SK-N-SH (cell line): ENCODE results near the gene DGCR8. TPM values are rescaled to one million over a fixed set of nuclear protein-coding genes. Genes with fewer than 3 reads are reported as not detected.

Experiments used
- CTCF ChIA-PET: fragments of 300-600, 350-600 bp; formaldehyde crosslinking; extraction: SDS; loops from one replicate; lab custom pipeline; 2021; lab: Yijun Ruan, JAX
- POLR2A ChIA-PET: fragments of 350-600 bp; sonication (Branson Sonifier 250); formaldehyde crosslinking; extraction: SDS; loops from one replicate; lab custom pipeline; 2020; ENCODE audit warnings: antibody characterized with exemption, inconsistent platforms; lab: Yijun Ruan, JAX
- DNase-seq: peaks from one replicate; pipeline ENCODE4 v3.0.0; 2012
- H2AFZ ChIP-seq: fragments of 200-600 bp; sonication (generic); 2 replicates; pipeline ENCODE4 v1.8.1; 2016; ENCODE audit warnings: antibody characterized with exemption, mild to moderate bottlenecking, low read depth
- H3F3A ChIP-seq: fragments of 200-600 bp; sonication (generic); replicated peaks from 2 replicates; pipeline ENCODE3; 2016; ENCODE audit warnings: antibody characterized with exemption, mild to moderate bottlenecking; ENCODE audit not compliant: insufficient read depth
- H3K27ac ChIP-seq, 2 experiments: fragments of 200-500 bp in 1 of 2; fragments of 200-600 bp in 1 of 2; sonication (Bioruptor generic) in 1 of 2; sonication (generic), shearing (Covaris generic) in 1 of 2; 2 replicates each; pipeline versions ENCODE4 v1.5.1 to v1.6.1; 2014 to 2016; ENCODE audit warnings: low read depth in 2 of 2, inconsistent platforms in 1 of 2, low read length in 1 of 2, mild to moderate bottlenecking in 1 of 2, mixed read lengths in 1 of 2
- H3K27me3 ChIP-seq: fragments of 200-600 bp; sonication (generic), shearing (Covaris generic); 2 replicates; pipeline ENCODE4 v1.6.1; 2016; ENCODE audit warnings: mixed run types; ENCODE audit not compliant: insufficient read depth
- H3K36me3 ChIP-seq, 2 experiments: fragments of 200-500 bp in 1 of 2; fragments of 200-600 bp in 1 of 2; sonication (Bioruptor generic) in 1 of 2; sonication (generic) in 1 of 2; replicated peaks in 1 of 2; 2 replicates each; pipeline versions ENCODE3 to v1.5.1; 2014 to 2016; ENCODE audit warnings: low read length in 1 of 2, mild to moderate bottlenecking in 1 of 2; ENCODE audit not compliant: insufficient read depth in 2 of 2, control insufficient read depth in 1 of 2
- H3K4me1 ChIP-seq, 2 experiments: fragments of 200-500 bp in 1 of 2; fragments of 200-600 bp in 1 of 2; sonication (Bioruptor generic) in 1 of 2; sonication (generic), shearing (Covaris generic) in 1 of 2; 2 replicates each; pipeline versions ENCODE4 v1.5.1 to v1.6.1; 2014 to 2016; ENCODE audit warnings: low read depth in 1 of 2, low read length in 1 of 2, mixed run types in 1 of 2; ENCODE audit not compliant: insufficient read depth in 2 of 2, control insufficient read depth in 1 of 2
- H3K4me2 ChIP-seq: fragments of 200-600 bp; sonication (generic), shearing (Covaris generic); 2 replicates; pipeline ENCODE4 v1.6.1; 2017; ENCODE audit warnings: mixed run types
- H3K4me3 ChIP-seq, 2 experiments: fragments of 200-500 bp in 1 of 2; fragments of 200-600 bp in 1 of 2; sonication (Bioruptor generic) in 1 of 2; sonication (generic), shearing (Covaris generic) in 1 of 2; 2 replicates each; pipeline versions ENCODE4 v1.5.1 to v1.8.1; 2014 to 2016; ENCODE audit warnings: low read depth in 2 of 2, inconsistent platforms in 1 of 2, low read length in 1 of 2, mild to moderate bottlenecking in 1 of 2, mixed read lengths in 1 of 2, moderate library complexity in 1 of 2
- H3K79me2 ChIP-seq: fragments of 200-600 bp; sonication (generic); 2 replicates; pipeline ENCODE4 v1.8.1; 2017; ENCODE audit warnings: mild to moderate bottlenecking; ENCODE audit not compliant: insufficient read depth
- H3K9ac ChIP-seq: fragments of 200-600 bp; sonication (generic); 2 replicates; pipeline ENCODE4 v1.6.1; 2017; ENCODE audit warnings: mixed run types
- H3K9me2 ChIP-seq: fragments of 200-600 bp; sonication (generic); 2 replicates; pipeline ENCODE4 v1.6.1; 2017; ENCODE audit warnings: mixed run types
- H3K9me3 ChIP-seq: fragments of 200-600 bp; sonication (generic); 2 replicates; pipeline ENCODE4 v1.6.1; 2017; ENCODE audit warnings: mixed run types, mild to moderate bottlenecking, moderate library complexity
- H4K20me1 ChIP-seq: fragments of 200-600 bp; sonication (generic); 2 replicates; pipeline ENCODE4 v1.6.1; 2017; ENCODE audit warnings: mild to moderate bottlenecking, mixed run types; ENCODE audit not compliant: insufficient read depth
- ELF1 ChIP-seq: IDR thresholded peaks from 2 replicates; pipeline ENCODE4 v1.4.0; 2012
- EZH2phosphoT487 ChIP-seq: fragments of 200-600 bp; sonication (generic); IDR thresholded peaks from 2 replicates; pipeline ENCODE4 v1.6.1; 2017; ENCODE audit warnings: low read depth, mixed run types, mild to moderate bottlenecking, antibody characterized with exemption, moderate library complexity, borderline replicate concordance
- FOSL2 ChIP-seq: IDR thresholded peaks from 2 replicates; pipeline ENCODE4 v1.4.0; 2012; ENCODE audit warnings: low read depth, mild to moderate bottlenecking, moderate library complexity, borderline replicate concordance
- JUND ChIP-seq: IDR thresholded peaks from 2 replicates; pipeline ENCODE4 v1.4.0; 2012
- MAX ChIP-seq: IDR thresholded peaks from 2 replicates; pipeline ENCODE4 v1.4.0; 2012; ENCODE audit warnings: low read depth
- NFIC ChIP-seq: IDR thresholded peaks from 2 replicates; pipeline ENCODE4 v1.4.0; 2012; ENCODE audit warnings: borderline replicate concordance
- NRF1 ChIP-seq: IDR thresholded peaks from 2 replicates; pipeline ENCODE4 v1.6.1; 2012; ENCODE audit warnings: low read depth, mild to moderate bottlenecking, low read length
- POLR2AphosphoS5 ChIP-seq: IDR thresholded peaks from 2 replicates; pipeline ENCODE4 v1.6.1; 2012; ENCODE audit warnings: low read depth, low read length
- RFX5 ChIP-seq: IDR thresholded peaks from 2 replicates; pipeline ENCODE4 v1.6.1; 2012; ENCODE audit warnings: mild to moderate bottlenecking, improper control_type of control experiment, low read length
- RXRA ChIP-seq: IDR thresholded peaks from 2 replicates; pipeline ENCODE4 v1.4.0; 2012; ENCODE audit warnings: low read depth, mild to moderate bottlenecking, borderline replicate concordance
- SIN3A ChIP-seq: IDR thresholded peaks from 2 replicates; pipeline ENCODE4 v1.6.1; 2012; ENCODE audit warnings: low read depth, mild to moderate bottlenecking, low read length, moderate library complexity, borderline replicate concordance
- TCF12 ChIP-seq: IDR thresholded peaks from 2 replicates; pipeline ENCODE4 v1.4.0; 2012
- YY1 ChIP-seq: IDR thresholded peaks from 2 replicates; pipeline ENCODE4 v1.4.0; 2012; ENCODE audit warnings: low read depth, mild to moderate bottlenecking
- WGBS: methylation state at CpG from one replicate; pipeline ENCODE4 v1.1.6; 2017; ENCODE audit warnings: low lambda C conversion rate; 5-methylcytosine and 5-hydroxymethylcytosine counted together
- polyA plus RNA-seq, 3 experiments: library from polyadenylated mRNA; depleted of rRNA; stranded (reverse); fragments of >200 nt; gene quantifications; 2 replicates each; pipeline ENCODE4 v1.2.3, GENCODE V29; 2012
- TF ChIP-seq, protein P1 (sequence below): fragments of 150-350 bp; IDR thresholded peaks from 2 replicates; pipeline ENCODE4 v1.6.1; 2016; ENCODE audit warnings: mild to moderate bottlenecking, low read depth, low read length
- TF ChIP-seq, protein P2 (sequence below): fragments of 200-600 bp; sonication (generic); IDR thresholded peaks from 2 replicates; pipeline ENCODE4 v1.6.1; 2017; ENCODE audit warnings: antibody characterized with exemption, mild to moderate bottlenecking, moderate library complexity
- TF ChIP-seq, protein P3 (sequence below): fragments of 150-350 bp; IDR thresholded peaks from 2 replicates; pipeline ENCODE4 v1.6.1; 2017; ENCODE audit warnings: antibody characterized with exemption, low read length, low read depth, borderline replicate concordance
- TF ChIP-seq, protein P4 (sequence below): IDR thresholded peaks from 2 replicates; pipeline ENCODE4 v1.4.0; 2012; ENCODE audit warnings: low read depth, borderline replicate concordance

DGCR8 gene
- polyA plus RNA-seq, 1 of the 3 experiments (the other 2 are of a cell fraction), result 26.5 TPM

- Histone ChIP-seq H3K36me3 (peaks cover 78 to 89% of the 10 kb centered on the region in 2 experiments), H3K4me2 (no peak overlapping the region), H3K27ac (no peak overlapping the region), H3K79me2 (peaks cover 68% of the 10 kb centered on the region), H3K9me3 (no peaks in the 10 kb centered on the region), H3K4me1 (no peaks in the 10 kb centered on the region; a peak in 1 of 4 replicates), H4K20me1 (peaks cover 29% of the 10 kb centered on the region), H2AFZ (no peak overlapping the region), H3F3A (peaks cover 2% of the 10 kb centered on the region), H3K9ac (no peak overlapping the region), H3K9me2 (no peaks in the 10 kb centered on the region), H3K4me3 (no peak overlapping the region), H3K27me3 (no peaks in the 10 kb centered on the region)
- no peak for DNase-seq
- TF ChIP-seq, protein P1, sequence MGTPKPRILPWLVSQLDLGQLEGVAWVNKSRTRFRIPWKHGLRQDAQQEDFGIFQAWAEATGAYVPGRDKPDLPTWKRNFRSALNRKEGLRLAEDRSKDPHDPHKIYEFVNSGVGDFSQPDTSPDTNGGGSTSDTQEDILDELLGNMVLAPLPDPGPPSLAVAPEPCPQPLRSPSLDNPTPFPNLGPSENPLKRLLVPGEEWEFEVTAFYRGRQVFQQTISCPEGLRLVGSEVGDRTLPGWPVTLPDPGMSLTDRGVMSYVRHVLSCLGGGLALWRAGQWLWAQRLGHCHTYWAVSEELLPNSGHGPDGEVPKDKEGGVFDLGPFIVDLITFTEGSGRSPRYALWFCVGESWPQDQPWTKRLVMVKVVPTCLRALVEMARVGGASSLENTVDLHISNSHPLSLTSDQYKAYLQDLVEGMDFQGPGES, result no peak
- TF ChIP-seq RXRA (no peak), FOSL2 (no peak), RFX5 (no peak), JUND (no peak), ELF1 (no peak), SIN3A (no peak), NFIC (no peak), YY1 (no peak), EZH2phosphoT487 (no peak), MAX (no peak), TCF12 (no peak), POLR2AphosphoS5 (no peak), NRF1 (no peak)
- TF ChIP-seq, protein P2, sequence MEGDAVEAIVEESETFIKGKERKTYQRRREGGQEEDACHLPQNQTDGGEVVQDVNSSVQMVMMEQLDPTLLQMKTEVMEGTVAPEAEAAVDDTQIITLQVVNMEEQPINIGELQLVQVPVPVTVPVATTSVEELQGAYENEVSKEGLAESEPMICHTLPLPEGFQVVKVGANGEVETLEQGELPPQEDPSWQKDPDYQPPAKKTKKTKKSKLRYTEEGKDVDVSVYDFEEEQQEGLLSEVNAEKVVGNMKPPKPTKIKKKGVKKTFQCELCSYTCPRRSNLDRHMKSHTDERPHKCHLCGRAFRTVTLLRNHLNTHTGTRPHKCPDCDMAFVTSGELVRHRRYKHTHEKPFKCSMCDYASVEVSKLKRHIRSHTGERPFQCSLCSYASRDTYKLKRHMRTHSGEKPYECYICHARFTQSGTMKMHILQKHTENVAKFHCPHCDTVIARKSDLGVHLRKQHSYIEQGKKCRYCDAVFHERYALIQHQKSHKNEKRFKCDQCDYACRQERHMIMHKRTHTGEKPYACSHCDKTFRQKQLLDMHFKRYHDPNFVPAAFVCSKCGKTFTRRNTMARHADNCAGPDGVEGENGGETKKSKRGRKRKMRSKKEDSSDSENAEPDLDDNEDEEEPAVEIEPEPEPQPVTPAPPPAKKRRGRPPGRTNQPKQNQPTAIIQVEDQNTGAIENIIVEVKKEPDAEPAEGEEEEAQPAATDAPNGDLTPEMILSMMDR, result no peak
- TF ChIP-seq, protein P3, sequence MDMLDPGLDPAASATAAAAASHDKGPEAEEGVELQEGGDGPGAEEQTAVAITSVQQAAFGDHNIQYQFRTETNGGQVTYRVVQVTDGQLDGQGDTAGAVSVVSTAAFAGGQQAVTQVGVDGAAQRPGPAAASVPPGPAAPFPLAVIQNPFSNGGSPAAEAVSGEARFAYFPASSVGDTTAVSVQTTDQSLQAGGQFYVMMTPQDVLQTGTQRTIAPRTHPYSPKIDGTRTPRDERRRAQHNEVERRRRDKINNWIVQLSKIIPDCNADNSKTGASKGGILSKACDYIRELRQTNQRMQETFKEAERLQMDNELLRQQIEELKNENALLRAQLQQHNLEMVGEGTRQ, result no peak
- TF ChIP-seq, protein P4, sequence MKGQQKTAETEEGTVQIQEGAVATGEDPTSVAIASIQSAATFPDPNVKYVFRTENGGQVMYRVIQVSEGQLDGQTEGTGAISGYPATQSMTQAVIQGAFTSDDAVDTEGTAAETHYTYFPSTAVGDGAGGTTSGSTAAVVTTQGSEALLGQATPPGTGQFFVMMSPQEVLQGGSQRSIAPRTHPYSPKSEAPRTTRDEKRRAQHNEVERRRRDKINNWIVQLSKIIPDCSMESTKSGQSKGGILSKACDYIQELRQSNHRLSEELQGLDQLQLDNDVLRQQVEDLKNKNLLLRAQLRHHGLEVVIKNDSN, result no peak
- CTCF ChIA-PET, result interaction anchor here (1.5 to 1.7 kb wide), 2 partner anchors 128 to 360 kb away, joined by 4 read pairs; no protein-coding TSS in a partner anchor
- POLR2A ChIA-PET, result no interaction called here
- 95% methylated on average over 9 of the region's 9 CpGs for WGBS
These were observed 10.7 kb downstream of the DGCR8 start for GRCh38 chr22:20090730-20091240.
